Smooth muscle cell of the brain vasculature (primary cell): ENCODE data around the gene RYR1.
"Not testable (repeated sequence)": the region's sequence is repeated elsewhere in the genome, so short reads cannot be mapped to it uniquely, and the experiment has no call there.

Experiments used
- DNase-seq: peaks from one replicate; pipeline ENCODE4 v3.0.0-alpha.2; 2012; ENCODE audit warnings: low read depth, low spot score

RYR1 gene

DNA sequence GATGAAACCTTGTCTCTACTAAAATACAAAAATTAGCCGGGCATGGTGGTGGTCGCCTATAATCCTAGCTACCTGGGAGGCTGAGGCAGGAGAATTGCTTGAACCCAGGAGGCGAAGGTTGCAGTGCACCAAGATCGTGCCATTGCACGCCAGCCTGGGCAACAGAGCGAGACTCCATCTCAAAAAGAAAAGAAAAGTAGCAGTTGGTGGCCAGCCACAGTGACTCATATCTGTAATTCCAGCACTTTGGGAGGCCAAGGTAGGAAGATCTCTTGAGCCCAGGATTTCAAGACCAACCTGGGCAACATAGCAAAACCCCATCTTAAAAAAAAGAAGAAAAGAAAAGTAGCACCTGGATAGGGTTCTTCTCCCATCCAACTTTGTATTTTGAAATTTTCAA lies 79.7 kb downstream of the RYR1 start:
- not testable (repeated sequence) for DNase-seq

DNA sequence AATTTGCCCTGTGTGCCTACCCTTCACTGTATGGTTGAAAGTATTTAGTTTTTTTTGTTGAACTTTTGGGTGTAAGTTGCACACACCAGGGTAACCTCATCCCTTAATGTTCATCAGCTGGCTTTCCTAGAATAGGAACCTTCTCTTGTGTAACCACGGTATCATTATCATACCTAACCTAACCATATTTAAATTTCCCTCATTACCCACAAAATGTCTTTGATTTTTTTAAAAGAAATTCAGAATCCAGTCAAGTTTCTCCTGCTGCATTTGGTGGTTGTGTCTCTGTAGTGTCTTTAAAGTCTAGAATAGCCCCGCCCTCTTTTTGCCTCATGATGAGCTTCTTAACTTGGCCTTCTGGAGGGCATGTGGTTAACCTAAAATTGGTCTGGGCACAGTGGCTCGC lies 80.3 kb downstream of the RYR1 start:
- DNase-seq = no peak

DNA sequence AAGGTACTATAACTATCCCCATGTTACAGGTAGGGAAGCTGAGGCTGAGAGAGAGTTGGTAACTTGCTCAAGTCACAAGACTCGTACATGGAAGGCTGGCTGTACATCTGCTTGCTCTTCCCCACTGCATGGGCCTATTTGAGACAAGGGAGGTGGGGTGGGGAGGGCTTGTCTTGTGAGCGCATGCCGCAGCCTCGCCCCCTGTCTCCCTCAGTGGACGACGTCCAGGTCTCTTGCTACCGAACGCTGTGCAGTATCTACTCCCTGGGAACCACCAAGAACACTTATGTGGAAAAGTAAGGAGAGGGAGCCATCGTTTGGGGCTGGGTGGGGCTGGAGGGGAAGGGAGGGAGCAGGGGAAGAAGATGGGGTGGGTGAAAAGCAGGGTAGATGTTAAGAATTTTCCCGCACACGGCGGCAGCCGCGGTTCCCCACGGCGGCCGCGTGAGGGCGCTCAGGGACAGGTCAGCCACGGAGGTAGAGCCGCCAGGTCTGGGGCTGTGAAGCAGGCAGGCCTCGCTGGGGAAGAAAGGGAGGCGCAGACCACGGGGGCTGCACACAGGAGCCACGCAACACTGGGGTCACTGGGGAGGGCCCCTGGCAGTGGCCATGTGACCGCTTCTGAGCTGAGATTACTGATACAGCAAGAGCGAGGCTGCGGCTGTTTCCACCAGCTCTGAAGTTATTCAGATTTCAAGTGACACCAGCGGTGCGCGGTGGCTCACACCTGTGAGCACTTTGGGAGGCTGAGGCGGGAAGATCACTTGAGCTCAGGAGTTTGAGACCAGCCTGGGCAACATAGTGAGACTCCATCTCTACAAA lies 81.5 kb downstream of the RYR1 start:
- peak; percentile 7 for DNase-seq

DNA sequence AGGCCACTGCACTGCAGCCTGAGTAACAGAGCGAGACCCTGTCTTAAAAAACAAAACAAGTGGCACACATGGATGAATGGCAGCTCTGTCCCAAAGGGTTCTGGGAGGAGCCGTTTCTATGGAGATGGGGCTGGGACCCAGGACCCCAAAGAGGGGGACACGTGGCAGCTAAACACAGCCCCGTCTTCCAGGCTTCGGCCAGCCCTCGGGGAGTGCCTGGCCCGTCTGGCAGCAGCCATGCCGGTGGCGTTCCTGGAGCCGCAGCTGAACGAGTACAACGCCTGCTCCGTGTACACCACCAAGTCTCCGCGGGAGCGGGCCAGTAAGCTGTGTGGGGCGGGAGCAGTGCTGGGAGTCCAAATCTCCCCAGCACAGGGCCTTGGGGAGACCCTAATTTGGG lies 82.4 kb downstream of the RYR1 start:
- no peak for DNase-seq

DNA sequence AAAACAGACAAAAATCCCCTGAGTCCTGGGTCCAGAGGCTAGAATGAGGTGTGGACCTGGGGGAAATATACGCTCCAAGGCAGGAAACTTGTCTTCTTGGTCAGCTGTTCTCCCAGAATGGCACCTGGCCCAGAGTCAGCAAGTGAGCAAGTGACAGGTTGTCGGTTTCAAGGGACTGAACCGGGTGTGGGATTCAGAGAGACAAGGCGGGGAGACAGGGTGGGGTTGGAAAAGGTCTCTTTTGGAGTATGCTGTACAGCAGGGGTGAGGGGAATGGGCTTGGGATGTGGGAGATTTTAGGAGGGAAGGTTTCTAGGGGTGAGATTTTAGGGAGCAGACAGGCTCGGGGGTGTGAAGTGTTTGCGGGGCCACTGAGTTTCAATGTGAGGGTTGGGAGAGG lies 83.3 kb downstream of the RYR1 start:
- no peak for DNase-seq

DNA sequence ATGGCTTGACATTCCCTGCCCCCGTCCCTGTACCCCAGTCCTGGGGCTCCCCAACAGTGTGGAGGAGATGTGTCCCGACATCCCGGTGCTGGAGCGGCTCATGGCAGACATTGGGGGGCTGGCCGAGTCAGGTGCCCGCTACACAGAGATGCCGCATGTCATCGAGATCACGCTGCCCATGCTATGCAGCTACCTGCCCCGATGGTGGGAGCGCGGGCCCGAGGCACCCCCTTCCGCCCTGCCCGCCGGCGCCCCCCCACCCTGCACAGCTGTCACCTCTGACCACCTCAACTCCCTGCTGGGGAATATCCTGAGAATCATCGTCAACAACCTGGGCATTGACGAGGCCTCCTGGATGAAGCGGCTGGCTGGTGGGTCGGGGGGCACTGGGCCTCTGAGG lies 83.8 kb downstream of the RYR1 start:
- no peak for DNase-seq

DNA sequence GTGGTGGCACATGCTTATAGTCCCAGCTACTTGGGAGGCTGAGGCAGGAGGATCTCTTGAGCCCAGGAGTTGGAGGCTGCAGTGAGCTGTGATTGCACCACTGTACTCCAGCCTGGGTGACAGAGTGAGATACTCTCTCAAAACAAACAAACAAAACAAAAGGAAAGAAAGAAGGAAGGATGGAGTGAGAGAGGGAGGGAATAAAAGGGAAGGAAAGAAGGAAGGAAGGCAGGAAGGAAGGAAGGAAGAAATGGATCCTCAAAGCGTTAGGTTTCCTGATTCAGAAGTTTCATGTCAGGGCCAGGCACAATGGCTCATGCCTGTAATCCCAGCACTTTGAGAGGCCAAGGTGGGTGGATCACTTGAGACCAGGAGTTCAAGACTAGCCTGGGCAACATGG lies 84.5 kb downstream of the RYR1 start:
- not testable (repeated sequence) for DNase-seq

DNA sequence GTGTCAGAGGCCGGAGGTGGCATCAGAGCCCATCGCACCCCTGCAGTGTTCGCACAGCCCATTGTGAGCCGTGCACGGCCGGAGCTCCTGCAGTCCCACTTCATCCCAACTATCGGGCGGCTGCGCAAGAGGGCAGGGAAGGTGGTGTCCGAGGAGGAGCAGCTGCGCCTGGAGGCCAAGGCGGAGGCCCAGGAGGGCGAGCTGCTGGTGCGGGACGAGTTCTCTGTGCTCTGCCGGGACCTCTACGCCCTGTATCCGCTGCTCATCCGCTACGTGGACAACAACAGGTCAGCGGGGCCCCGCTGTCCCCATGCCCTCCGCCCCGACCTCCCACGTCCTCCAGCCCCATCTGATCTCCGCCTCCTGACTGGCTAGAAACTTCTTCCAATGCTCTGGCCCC lies 85.7 kb downstream of the RYR1 start:
- DNase-seq = no peak

DNA sequence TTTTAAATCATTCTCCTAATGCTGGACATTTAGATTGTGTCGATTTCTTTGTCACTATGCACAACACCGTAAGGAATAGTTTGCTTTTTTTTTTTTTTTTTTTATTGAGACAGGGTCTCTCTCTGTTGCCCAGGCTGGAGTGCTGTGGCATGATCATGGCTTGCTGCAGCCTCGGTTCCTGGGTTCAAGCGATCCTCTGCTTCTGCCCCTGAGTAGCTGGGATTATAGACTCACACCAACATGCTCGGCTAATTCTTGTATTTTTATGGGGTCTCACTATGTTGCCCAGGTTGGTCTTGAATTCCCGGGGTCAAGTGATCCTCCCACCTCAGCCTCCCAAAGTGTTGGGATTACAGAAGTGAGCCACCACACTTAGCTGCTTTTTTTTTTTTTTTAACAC lies 86.5 kb downstream of the RYR1 start:
- no peak for DNase-seq

DNA sequence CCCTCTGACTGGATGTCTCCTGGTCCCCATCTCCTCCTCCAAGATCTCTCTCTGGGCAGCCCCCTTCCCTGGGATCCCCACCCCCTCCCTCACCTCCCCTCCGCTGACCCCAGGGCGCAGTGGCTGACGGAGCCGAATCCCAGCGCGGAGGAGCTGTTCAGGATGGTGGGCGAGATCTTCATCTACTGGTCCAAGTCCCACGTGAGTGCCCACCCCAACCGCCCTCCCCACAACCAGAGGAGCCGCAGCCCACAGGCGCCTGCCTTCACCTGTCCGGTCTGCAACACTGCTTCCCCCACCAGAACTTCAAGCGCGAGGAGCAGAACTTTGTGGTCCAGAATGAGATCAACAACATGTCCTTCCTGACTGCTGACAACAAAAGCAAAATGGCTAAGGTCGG lies 89.4 kb downstream of the RYR1 start:
- DNase-seq = no peak

DNA sequence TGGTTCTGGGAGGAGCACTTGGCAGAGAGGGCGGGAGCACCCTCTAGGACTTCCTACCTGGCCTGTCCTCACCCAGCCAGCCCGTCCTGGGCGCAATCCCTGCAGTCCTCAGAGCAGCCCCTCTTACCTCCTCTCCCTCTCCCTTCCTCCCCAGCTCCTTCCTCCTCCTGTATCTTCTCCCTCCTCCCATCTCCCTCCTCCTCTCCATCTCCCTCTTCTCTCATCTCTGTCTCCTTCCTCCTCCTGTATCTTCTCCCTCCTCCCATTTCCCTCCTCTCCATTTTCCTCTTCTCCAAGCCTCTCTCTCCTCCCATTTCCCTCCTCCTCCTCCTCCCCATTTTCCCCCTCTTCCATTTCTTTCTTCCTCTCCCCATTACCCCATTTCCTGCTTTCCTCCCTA lies 89.8 kb downstream of the RYR1 start:
- DNase-seq = no peak

DNA sequence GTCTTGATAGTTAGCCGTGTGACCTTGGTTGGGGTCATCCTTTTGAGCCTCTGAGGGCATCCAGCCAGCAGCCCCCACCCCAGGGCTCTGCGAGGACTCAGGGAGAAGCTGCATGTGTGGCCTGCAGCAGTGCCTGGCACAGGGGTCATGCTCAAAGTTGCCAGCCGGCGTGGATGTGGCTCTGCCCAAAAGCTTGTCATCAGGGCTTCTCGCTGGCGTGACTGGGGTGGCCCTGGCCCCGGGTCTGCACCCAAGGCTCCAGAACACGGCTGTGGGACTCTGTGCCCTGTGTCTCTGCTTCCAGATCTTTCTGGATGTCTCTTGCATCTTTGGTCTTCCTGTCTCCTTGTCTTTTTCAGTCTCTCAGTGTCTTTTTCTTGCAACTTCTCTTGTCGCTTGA lies 90.9 kb downstream of the RYR1 start:
- no peak for DNase-seq

DNA sequence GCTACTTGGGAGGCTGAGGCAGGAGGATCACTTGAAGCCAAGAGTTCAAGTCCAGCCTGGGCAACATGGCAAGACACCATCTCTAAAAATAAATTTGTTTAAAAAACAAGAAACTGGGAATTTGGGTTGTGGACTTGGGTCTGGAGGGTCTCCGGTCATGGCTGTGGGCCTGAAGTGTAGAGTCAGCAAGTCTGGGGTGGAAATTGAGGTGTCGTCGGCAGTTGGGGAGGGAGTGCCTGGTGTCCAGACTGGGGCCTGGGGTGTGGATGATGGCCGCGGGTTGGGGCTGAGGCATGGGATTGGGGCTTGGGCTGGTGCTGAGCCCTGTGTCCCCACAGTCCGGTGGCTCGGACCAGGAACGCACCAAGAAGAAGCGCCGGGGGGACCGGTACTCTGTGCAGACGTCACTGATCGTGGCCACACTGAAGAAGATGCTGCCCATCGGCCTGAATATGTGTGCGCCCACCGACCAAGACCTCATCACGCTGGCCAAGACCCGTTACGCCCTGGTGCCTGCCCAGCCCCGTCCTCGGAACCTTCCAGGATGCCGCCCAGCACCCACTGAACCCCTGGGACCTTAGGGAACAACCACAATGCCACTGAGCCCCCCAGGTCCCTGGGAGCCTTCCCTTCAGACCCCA lies 91.6 kb downstream of the RYR1 start:
- DNase-seq = no peak

DNA sequence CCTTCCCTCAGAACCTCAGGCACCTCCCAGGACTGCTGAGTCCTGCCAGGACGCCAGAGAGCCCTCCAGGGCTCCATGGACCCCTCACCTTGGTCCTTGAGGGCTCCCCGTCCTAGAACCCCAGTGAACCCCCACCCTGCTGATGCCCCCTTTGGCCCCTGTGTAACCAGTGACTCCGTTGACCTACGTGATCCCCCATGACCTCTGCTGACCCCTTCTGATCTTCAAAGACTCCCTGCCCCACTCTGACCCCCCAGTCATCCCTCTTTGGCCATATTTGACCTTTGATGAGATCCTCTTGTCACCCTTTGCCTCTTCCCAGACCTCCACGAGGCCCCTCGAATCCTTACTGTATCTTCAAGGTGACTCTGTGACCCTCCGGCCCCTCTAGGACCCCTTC lies 92.9 kb downstream of the RYR1 start:
- no peak for DNase-seq

DNA sequence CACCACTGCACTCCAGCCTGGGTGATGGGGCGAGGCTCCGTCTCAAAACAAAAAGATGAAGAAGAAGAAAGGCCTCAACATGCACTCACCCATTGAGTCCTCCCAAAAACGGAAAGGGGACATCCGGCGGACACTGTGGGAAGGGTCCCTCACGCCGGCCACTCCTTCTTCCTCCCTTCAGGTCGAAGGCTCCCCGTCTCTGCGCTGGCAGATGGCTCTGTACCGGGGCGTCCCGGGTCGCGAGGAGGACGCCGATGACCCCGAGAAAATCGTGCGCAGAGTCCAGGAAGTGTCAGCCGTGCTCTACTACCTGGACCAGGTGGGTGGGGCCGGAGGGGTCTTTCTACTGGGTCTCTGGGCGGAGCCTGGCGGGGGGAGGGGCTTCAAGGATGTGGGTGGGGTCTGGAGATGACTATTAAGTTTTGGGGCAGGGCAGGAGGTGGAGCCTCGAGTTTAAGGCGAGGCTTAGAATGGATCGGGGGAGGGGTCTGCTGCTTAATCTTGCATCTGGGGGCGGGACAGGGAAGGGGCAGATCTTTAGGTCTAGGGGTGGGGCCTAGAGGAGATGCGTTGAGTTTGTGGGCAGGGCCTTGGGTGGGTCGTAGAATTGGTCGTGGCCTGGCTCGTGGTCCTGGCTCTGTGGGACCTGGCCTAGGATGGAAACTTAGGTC lies 94.1 kb downstream of the RYR1 start:
- no peak for DNase-seq

DNA sequence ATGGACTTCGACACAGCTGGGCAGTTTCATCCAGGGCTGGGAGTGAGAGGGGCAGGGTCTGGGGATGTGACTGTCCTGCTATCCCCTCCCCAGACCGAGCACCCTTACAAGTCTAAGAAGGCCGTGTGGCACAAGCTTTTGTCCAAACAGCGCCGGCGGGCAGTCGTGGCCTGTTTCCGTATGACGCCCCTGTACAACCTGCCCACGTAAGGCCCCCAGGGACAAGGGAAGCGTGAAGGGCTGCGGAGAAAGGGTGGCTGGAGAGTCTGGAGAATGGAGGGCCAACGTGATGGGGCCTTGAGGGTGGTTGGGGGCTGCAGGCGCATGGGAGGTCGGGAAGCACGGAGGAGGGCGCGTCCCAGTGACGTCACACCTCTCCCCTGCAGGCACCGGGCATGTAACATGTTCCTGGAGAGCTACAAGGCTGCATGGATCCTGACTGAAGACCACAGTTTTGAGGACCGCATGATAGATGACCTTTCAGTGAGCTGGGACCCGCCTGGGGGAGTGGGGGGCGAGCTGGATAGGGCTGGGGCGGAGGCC lies 94.8 kb downstream of the RYR1 start:
- DNase-seq = no peak

DNA sequence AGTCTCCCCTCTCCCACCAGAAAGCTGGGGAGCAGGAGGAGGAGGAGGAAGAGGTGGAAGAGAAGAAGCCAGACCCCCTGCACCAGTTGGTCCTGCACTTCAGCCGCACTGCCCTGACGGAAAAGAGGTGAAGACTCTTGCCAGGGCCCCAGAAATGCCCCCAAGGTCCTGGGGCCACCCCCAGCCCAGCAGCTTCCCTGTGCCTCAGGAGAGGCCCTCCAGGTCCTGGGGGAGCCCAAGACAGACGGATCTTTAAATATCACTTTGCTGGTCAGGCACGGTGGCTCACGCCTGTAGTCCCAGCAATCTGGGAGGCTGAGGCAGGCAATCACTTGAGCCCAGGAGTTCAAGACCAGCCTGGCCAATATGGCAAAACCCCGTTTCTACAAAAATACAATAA lies 95.4 kb downstream of the RYR1 start:
- DNase-seq = no peak

DNA sequence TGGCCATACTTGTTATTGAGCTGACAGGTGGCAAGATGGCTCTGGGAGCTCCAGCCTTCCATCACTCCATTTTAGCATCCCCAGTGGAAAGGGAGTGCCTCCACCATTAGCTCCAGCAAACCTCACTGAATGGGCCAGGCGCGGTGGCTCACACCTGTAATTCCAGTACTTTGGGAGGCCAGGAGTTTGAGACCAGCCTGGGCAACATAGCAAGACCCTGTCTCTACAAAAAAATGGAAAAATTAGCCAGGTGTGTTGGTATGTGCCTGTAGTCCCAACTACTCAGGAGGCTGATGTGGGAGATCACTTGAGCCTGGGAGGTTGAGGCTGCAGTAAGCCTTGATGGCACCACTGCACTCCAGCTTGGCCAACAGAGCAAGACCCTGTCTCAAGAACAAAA lies 98.0 kb downstream of the RYR1 start:
- no peak for DNase-seq

DNA sequence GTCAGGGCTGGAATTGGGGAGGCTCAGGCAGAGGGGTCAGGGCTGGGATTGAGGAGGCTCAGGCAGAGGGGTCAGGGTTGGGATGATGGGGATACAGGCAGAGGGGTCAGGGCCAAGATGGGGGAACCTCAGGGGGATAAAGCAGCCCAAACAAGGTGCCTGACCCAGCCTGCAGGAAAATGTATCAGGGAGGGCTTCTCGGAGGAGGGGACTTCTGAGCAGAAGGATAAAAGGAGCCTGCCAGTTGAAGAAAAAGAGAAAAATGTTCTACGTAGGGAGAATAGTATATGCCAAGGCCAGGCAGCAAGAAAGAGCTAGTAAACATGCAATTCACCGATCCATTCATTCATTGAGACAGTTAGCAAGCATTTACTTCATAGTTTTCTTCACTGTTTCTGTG lies 99.4 kb downstream of the RYR1 start:
- no peak for DNase-seq

DNA sequence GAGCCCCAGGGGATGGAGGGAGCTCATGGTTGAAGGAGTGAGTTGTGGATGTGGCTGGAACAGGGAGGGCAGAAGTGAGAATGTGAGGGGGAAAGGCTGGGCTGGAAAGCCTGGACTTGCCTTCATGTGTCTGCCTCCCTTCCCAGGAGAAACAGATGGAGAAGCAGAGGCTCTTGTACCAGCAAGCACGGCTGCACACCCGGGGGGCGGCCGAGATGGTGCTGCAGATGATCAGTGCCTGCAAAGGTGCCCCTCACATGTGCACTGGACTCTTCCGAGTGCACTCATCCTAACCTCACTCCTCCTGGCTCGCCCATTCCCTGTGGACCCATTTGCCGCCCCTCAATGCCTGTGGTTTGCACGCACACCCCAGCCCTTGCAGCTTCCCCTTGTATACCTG lies 101.1 kb downstream of the RYR1 start:
- no peak for DNase-seq

DNA sequence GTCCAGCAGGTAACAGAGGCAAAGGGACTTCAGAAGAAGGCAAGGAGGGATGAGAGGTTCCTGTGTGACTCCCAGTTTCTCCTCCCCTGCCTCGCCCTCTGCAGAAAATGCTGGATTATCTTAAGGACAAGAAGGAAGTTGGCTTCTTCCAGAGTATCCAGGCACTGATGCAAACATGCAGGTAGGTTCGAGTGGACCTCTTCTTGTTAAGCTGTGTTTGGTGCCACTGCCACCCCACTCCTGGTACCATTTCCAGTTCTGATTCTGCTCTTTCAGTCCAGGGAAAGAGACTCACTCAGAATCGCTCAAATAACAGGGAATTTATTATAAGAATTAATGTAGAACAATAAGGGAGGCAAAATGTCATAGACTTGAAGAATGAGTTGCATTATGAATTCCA lies 101.7 kb downstream of the RYR1 start:
- no peak for DNase-seq

DNA sequence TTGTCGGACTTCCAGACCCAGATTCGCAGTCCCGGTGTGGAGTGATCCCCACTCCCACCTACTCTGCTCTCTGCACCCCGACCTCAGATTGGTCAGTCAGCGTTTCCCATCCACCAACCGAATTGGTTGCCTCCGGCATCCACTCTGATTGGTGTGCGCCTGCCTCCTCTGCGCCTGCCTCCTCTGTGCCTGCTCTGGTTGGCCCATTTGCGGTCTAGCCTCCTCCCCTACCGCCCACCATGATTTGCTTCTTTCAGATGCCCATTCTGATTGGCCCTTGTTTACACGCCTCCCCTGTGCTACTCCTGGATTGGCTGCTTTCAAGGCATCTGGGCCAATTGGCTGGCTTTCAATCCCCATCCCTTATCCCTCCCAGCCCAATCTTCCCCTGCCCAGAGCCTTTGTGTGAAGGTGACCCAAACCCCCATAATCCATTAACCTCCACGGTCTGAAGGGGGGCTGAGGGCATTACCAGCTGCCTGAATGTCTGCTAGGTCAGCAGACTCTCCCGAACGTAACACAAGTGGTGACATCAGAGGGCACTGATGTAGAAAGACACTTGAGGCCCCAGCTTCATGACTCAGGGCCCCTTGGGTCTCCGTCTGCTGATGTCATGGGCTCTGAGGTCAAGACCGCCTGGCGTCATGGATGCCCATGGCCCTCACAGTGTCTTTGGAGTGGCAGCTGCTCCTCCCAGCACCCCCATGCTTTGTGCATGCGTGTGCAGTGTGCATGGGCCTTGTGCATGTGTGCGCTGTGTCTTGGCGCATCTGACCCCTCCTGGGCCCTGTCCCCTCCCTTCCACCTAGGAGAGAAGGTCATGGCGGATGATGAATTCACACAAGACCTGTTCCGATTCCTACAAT lies 103.8 kb downstream of the RYR1 start:
- DNase-seq = no peak
